ENCODE measurements around the gene ADI1.

GRCh38 chr2:3526871-3527270 lies 7.5 kb upstream of the ADI1 start:
- no peak for TF ChIP-seq CTCF (IDR thresholded peaks at IDR 0.05; ENCODE audit: poor library complexity)
- no peak for TF ChIP-seq EZH2 (IDR thresholded peaks at IDR 0.05; ENCODE audit: borderline replicate concordance)
